CD4-positive, alpha-beta T cell (primary cell): ENCODE measurements around the gene LRP8. TPM values are rescaled to one million over a fixed set of nuclear protein-coding genes. Genes with fewer than 3 reads are reported as not detected.
A peak's percentile ranks its signal among the peaks of the same experiment; 100 is the strongest.

Experiments
- ATAC-seq: fragments of 200-7000 bp; cut with Tn5 transposase; one replicate; pipeline ENCODE4 v1.10.0; 2022; ENCODE audit warnings: mild to moderate bottlenecking; ENCODE audit not compliant: poor library complexity
- CTCF ChIA-PET: fragments of 350-600 bp; sonication (Branson Sonifier 250); formaldehyde crosslinking; loops from one replicate; lab custom pipeline; 2021; ENCODE audit warnings: antibody characterized with exemption, inconsistent platforms; lab: Charles Lee
- POLR2A ChIA-PET: fragments of 350-600 bp; sonication (Branson Sonifier 250); formaldehyde crosslinking; loops from one replicate; lab custom pipeline; 2021; ENCODE audit warnings: antibody characterized with exemption, inconsistent platforms; lab: Charles Lee
- DNase-seq, 14 experiments: peaks; one replicate each; pipeline ENCODE4 v3.0.0-alpha.2; 2013 to 2020; ENCODE audit warnings: mixed read lengths in 2 of 14
- H3K27ac ChIP-seq, 2 donors: one replicate each; pipeline versions ENCODE4 v1.5.1 to v1.7.0; 2013; ENCODE audit warnings: low read length in 2 of 2, low read depth in 1 of 2, mild to moderate bottlenecking in 1 of 2
- H3K27me3 ChIP-seq, 2 experiments: 1 replicate in 1 of 2; 2 replicates in 1 of 2; pipeline versions ENCODE4 v1.6.1 to v1.7.0; 2013; ENCODE audit warnings: low read length in 2 of 2, control low read depth in 1 of 2, mild to moderate bottlenecking in 1 of 2, moderate library complexity in 1 of 2; ENCODE audit not compliant: insufficient read depth in 2 of 2, control insufficient read depth in 1 of 2
- H3K36me3 ChIP-seq: one replicate; pipeline ENCODE4 v1.6.1; 2013; ENCODE audit warnings: low read length, control low read depth; ENCODE audit not compliant: insufficient read depth
- H3K4me1 ChIP-seq: one replicate; pipeline ENCODE4 v1.6.1; 2013; ENCODE audit warnings: low read length, control low read depth; ENCODE audit not compliant: insufficient read depth
- H3K4me3 ChIP-seq: one replicate; pipeline ENCODE4 v1.5.1; 2013; ENCODE audit warnings: mild to moderate bottlenecking, low read length, moderate library complexity
- H3K9me3 ChIP-seq, 2 experiments: 1 replicate in 1 of 2; 2 replicates in 1 of 2; pipeline versions ENCODE4 v1.6.1 to v1.7.0; 2013; ENCODE audit warnings: low read length in 2 of 2, mild to moderate bottlenecking in 2 of 2, control low read depth in 1 of 2, moderate library complexity in 1 of 2; ENCODE audit not compliant: control insufficient read depth in 1 of 2, insufficient read depth in 1 of 2
- H3K27ac Mint-ChIP-seq: one replicate; pipeline ENCODE4 v1.8.0; 2020; ENCODE audit warnings: mixed read lengths
- H3K27me3 Mint-ChIP-seq: one replicate; pipeline ENCODE4 v1.8.0; 2021; ENCODE audit warnings: mixed read lengths
- H3K36me3 Mint-ChIP-seq: one replicate; pipeline ENCODE4 v1.8.0; 2021; ENCODE audit warnings: low read depth, mixed read lengths
- H3K4me1 Mint-ChIP-seq: one replicate; pipeline ENCODE4 v1.8.0; 2021; ENCODE audit warnings: low read depth, mixed read lengths
- H3K4me3 Mint-ChIP-seq: one replicate; pipeline ENCODE4 v1.8.0; 2020; ENCODE audit warnings: mild to moderate bottlenecking, mixed read lengths
- H3K9me3 Mint-ChIP-seq: one replicate; pipeline ENCODE4 v1.8.0; 2020; ENCODE audit warnings: mixed read lengths
- intact Hi-C, 2 experiments: fragments of 100-400 bp; cut with DNase I in 1 of 2; cut with micrococcal nuclease in 1 of 2; formaldehyde crosslinking; loops; one replicate each; pipeline versions ENCODE4 v1.15.1 to v1.9.0; 2023 to 2025; cut with DNase I, micrococcal nuclease
- total RNA-seq, 174 experiments: library from RNA in 2 of 174; stranded (reverse) in 2 of 174; gene quantifications; one replicate each; pipeline ENCODE4 v1.2.3 and lab custom pipeline; 2021 to 2026
- TF ChIP-seq, protein P1 (sequence below): fragments of 200-600 bp; IDR thresholded peaks from one replicate; pipeline ENCODE4 v1.8.0; 2022; ENCODE audit warnings: antibody characterized with exemption, mild to moderate bottlenecking

LRP8 gene
- total RNA-seq, 2 experiments from 2014 or later = 8.1 to 11.5 TPM

DNA sequence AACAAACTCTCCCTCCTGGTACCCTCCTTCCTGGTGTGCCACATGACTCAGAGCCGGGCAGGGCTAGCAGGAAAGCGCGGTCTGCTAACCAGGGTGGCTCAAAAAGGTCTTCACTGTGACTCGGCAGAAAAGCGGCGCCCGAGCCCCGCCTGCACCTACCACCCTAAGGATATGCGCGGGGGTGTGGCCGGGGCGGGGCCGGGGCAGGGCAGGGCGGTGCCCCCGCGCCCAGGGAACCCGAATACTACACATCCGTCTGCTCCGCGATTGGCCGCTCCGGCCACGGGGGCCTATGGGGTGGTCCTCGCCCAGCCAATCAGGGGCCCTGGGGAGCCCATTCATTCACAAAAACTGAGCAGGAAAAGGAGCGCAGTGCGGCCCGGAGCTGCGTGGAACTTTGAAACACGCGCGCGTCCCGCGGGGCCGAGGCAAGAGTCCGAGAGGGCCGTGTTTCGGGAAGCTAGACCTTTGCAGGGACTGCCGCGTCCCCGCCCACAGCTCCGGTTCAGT is 1.7 kb downstream of the LRP8 start:
- Histone ChIP-seq H3K36me3 (peaks cover 2% of the 10 kb centered on the region), H3K9me3 (no peaks in the 10 kb centered on the region), H3K4me3 (peak overlapping the region; percentile 86), H3K27ac (peak overlapping the region in 1 of 2 donors; percentile 65), H3K4me1 (peaks cover 26% of the 10 kb centered on the region), H3K27me3 (no peaks in the 10 kb centered on the region)
- H3K27me3 Mint-ChIP-seq = no peaks in the 10 kb centered on the region
- TF ChIP-seq, protein P1, sequence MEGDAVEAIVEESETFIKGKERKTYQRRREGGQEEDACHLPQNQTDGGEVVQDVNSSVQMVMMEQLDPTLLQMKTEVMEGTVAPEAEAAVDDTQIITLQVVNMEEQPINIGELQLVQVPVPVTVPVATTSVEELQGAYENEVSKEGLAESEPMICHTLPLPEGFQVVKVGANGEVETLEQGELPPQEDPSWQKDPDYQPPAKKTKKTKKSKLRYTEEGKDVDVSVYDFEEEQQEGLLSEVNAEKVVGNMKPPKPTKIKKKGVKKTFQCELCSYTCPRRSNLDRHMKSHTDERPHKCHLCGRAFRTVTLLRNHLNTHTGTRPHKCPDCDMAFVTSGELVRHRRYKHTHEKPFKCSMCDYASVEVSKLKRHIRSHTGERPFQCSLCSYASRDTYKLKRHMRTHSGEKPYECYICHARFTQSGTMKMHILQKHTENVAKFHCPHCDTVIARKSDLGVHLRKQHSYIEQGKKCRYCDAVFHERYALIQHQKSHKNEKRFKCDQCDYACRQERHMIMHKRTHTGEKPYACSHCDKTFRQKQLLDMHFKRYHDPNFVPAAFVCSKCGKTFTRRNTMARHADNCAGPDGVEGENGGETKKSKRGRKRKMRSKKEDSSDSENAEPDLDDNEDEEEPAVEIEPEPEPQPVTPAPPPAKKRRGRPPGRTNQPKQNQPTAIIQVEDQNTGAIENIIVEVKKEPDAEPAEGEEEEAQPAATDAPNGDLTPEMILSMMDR = no peak
- peaks cover 17% of the 10 kb centered on the region for H3K4me1 Mint-ChIP-seq
- peak overlapping the region; percentile 79 for H3K27ac Mint-ChIP-seq
- ChIA-PET POLR2A (interaction anchor here (0.7 to 2.6 kb wide), 6 partner anchors 42 to 623 kb away, joined by 3 to 14 read pairs (median 3); partner anchors contain the start of gene MAGOH), CTCF (no interaction called here)
- no peaks in the 10 kb centered on the region for H3K9me3 Mint-ChIP-seq
- peaks cover 4% of the 10 kb centered on the region for H3K36me3 Mint-ChIP-seq
- peak overlapping the region; percentile 83 for H3K4me3 Mint-ChIP-seq
- DNase-seq (peak; percentile 69 to 94 (median 87)), ATAC-seq (peak; percentile 78)
- intact Hi-C loops = loop anchor here (1.0 to 10.0 kb wide), 4 partner anchors 42 to 1389 kb away; partner anchors contain the start of genes IFT25 (in 1 of the 2), LRRC42 (in 1 of the 2), MAGOH (in 1 of the 2) and TTC4 (in 1 of the 2)

DNA sequence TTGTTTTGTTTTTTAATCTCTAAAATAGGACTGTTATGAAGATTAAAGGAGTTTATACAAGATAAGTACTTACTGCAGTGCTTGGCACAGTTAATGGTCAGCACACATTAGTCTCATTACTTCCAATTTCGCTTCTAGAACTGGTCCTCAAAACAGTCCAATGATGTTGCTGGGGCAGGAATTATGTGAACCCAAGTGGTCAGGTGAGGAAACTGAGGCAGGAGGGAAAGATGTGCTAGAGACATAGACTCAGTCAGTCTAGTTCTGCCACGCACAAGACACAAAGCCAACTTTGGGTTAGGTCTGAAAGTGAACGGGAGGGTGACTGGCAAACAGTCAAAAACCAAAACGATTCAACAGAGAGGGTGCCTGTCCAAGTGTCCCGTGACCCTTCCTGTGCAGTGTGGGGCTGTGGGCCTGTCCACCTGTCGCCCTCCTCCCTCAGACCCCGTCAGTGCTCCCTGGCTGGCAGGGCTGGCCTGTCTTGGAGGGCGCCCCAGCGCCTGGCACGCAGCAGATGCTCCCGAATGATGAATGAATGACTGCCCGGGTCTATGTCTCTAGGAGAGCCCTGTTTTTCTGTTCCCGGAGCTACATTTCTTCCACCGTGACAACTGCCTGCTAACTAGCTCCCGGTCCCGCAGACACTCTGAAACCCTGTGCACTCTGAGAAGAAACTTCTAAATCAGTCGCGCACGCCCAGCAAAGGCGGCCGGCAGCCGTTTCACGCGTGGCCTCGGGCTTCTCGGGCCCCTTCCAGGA is 2.4 kb downstream of the LRP8 start:
- TF ChIP-seq, protein P1 = no peak
- peaks cover 17% of the 10 kb centered on the region for H3K4me1 Mint-ChIP-seq
- ChIA-PET CTCF (interaction anchor here (0.9 kb wide), 1 partner anchor 68 kb away, joined by 4 read pairs; no protein-coding TSS in a partner anchor), POLR2A (interaction anchor here (0.7 to 2.6 kb wide), 3 partner anchors 42 to 88 kb away, joined by 3 to 14 read pairs (median 3); no protein-coding TSS in a partner anchor)
- H3K4me3 Mint-ChIP-seq = peak overlapping the region; percentile 83
- peak overlapping the region; percentile 79 for H3K27ac Mint-ChIP-seq
- peaks cover 4% of the 10 kb centered on the region for H3K36me3 Mint-ChIP-seq
- Histone ChIP-seq H3K27ac (peak overlapping the region in 1 of 2 donors; percentile 65), H3K9me3 (no peaks in the 10 kb centered on the region), H3K4me3 (peak overlapping the region; percentile 86), H3K4me1 (peaks cover 26% of the 10 kb centered on the region), H3K27me3 (no peaks in the 10 kb centered on the region), H3K36me3 (peaks cover 2% of the 10 kb centered on the region)
- intact Hi-C loops = loop anchor here (1.0 to 10.0 kb wide), 4 partner anchors 43 to 1389 kb away; partner anchors contain the start of genes IFT25 (in 1 of the 2), LRRC42 (in 1 of the 2), MAGOH (in 1 of the 2) and TTC4 (in 1 of the 2)
- DNase-seq = no peak
- no peaks in the 10 kb centered on the region for H3K27me3 Mint-ChIP-seq
- no peak for ATAC-seq
- H3K9me3 Mint-ChIP-seq = no peaks in the 10 kb centered on the region

DNA sequence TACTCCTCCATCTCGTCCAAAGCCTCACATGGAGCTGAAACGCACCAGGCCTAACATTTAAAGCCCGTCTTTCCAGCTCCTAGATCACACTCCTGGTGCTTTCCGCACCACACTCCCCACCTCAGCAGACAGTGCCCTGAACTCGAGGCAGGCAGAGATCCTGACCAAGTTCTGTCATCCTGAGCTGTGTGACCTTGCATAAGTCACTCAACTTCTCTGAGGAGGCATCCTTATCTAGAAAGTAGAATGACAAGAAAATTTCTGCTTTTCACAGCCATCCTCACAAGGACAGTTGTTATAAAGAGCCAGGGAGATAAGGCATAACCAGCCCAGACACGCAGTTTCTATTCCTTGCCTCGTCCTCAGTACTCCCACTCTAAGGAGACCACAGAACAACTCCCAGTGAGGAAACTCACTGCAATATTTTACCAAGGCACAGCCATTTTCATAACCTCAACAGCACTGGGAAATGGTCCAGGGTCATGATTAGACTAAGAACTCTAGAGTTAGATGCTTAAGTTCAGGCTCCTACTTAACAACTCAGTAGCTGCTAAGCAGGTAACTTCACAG is 3.1 kb downstream of the LRP8 start:
- ChIA-PET POLR2A (no interaction called here), CTCF (interaction anchor here (0.6 to 0.9 kb wide), 2 partner anchors 68 to 629 kb away, joined by 3 to 4 read pairs; no protein-coding TSS in a partner anchor)
- H3K27ac ChIP-seq = no peak overlapping the region
- Mint-ChIP-seq H3K36me3 (peaks cover 4% of the 10 kb centered on the region), H3K27ac (peak overlapping the region; percentile 79), H3K4me3 (peak overlapping the region; percentile 63), H3K9me3 (no peaks in the 10 kb centered on the region), H3K27me3 (no peaks in the 10 kb centered on the region), H3K4me1 (peaks cover 17% of the 10 kb centered on the region)
- intact Hi-C loops = loop anchor here in 1 of 2 experiments (5.0 to 10.0 kb wide), 3 partner anchors 88 to 1390 kb away; partner anchors contain the start of genes IFT25, LRRC42, MAGOH and TTC4
- H3K36me3 ChIP-seq = peaks cover 5% of the 10 kb centered on the region
- no peaks in the 10 kb centered on the region for H3K9me3 ChIP-seq
- TF ChIP-seq, protein P1 = no peak
- no peak overlapping the region for H3K4me3 ChIP-seq
- no peaks in the 10 kb centered on the region for H3K27me3 ChIP-seq
- ATAC-seq = no peak
- no peak for DNase-seq
- H3K4me1 ChIP-seq = peaks cover 26% of the 10 kb centered on the region
